Adrenal gland (tissue), 12 donors: Measurements from ENCODE around the gene RETN. TPM values are rescaled to one million over a fixed set of nuclear protein-coding genes. Genes with fewer than 3 reads are reported as not detected.

Experiments
- DNase-seq, 7 donors: peaks; one replicate each; pipeline ENCODE4 v3.0.0-alpha.2; 2019 to 2020
- H3K27ac ChIP-seq, 5 donors: fragments of 200-600 bp; sonication (generic) in 4 of 5; 1 replicate in 3 of 5; 2 replicates in 2 of 5; pipeline versions ENCODE4 v1.5.1 to v1.8.0; 2016 to 2020; ENCODE audit warnings: mild to moderate bottlenecking in 1 of 5
- H3K27me3 ChIP-seq: fragments of 200-600 bp; 2 replicates; pipeline ENCODE4 v1.8.0; 2021
- H3K36me3 ChIP-seq, 2 donors: fragments of 200-600 bp; replicated peaks in 1 of 2; 1 replicate in 1 of 2; 2 replicates in 1 of 2; pipeline versions ENCODE4 v1.5.1 to v1.8.0; 2018 to 2022
- H3K4me1 ChIP-seq, 2 donors: fragments of 200-600 bp; replicated peaks in 1 of 2; 1 replicate in 1 of 2; 2 replicates in 1 of 2; pipeline versions ENCODE4 v1.5.1 to v1.8.0; 2018 to 2021
- H3K4me3 ChIP-seq, 4 donors: fragments of 200-600 bp; sonication (generic) in 3 of 4; one replicate each; pipeline ENCODE4 v1.5.1; 2016 to 2018
- H3K9me3 ChIP-seq, 3 donors: fragments of 200-600 bp; sonication (generic) in 1 of 3; replicated peaks in 1 of 3; 1 replicate in 2 of 3; 2 replicates in 1 of 3; pipeline versions ENCODE4 v1.5.1 to v1.8.0; 2016 to 2021
- POLR2A ChIP-seq, 2 donors: fragments of 450-650 bp; IDR thresholded peaks; one replicate each; pipeline ENCODE4 v1.6.1; 2017; ENCODE audit warnings: antibody characterized with exemption in 2 of 2, mild to moderate bottlenecking in 2 of 2, moderate library complexity in 1 of 2
- WGBS, 4 donors: extraction: QIAGEN DNeasy Blood & Tissue Kit in 2 of 4; methylation state at CpG; one replicate each; pipeline versions ENCODE4 v1.1.5 to v1.1.7; 2013 to 2017; 5-methylcytosine and 5-hydroxymethylcytosine counted together
- intact Hi-C, 2 donors: fragments of 100-400 bp; cut with DNase I; formaldehyde crosslinking; loops; one replicate each; pipeline versions ENCODE4 v1.14.1 to v1.15.0; 2022 to 2023
- polyA plus RNA-seq, 3 donors: library from polyadenylated mRNA; stranded (reverse); fragments of 200-250 nt in 2 of 3; fragments of 350-450 nt in 1 of 3; fragmentation: Illumina TruSeq in 1 of 3; extraction: RNeasy Lipid Tissue Mini Kit (QIAGEN cat#74804) in 1 of 3; gene quantifications; one replicate each; pipeline ENCODE4 v1.2.3, GENCODE V29; 2013 to 2014
- total RNA-seq, 9 donors: library from RNA; depleted of rRNA in 4 of 9; stranded (reverse); fragments of >200 nt in 4 of 9; fragments of 120-200 nt in 1 of 9; fragmentation: NEBNext Ultra II Directional in 1 of 9; extraction: Animal tissue kit (Norgen Biotek cat#: 25700) in 1 of 9; gene quantifications; one replicate each; pipeline versions ENCODE4 v1.1.0 to v1.2.4, GENCODE V29; 2013 to 2023
- TF ChIP-seq, protein P1 (sequence below), 6 experiments: fragments of 450-650 bp in 4 of 6; fragments of 200-600 bp in 2 of 6; sonication (generic) in 1 of 6; IDR thresholded peaks; 1 replicate in 5 of 6; 2 replicates in 1 of 6; pipeline versions ENCODE4 v1.5.1 to v1.8.0; 2016 to 2021; ENCODE audit warnings: antibody characterized with exemption in 6 of 6, mild to moderate bottlenecking in 2 of 6, moderate library complexity in 1 of 6
- donor health status: healthy with polysubstance abuse.
- donor health status: Bipolar disorder and iron deficiency.
- donor health status: DM: yes; HTN: yes; CAD: no.
- donor health status: DM: no; HTN: no; CAD: no.
- donor health status: DM: no; HTN: no; CAD: no.
- donor health status: DM: yes; HTN: yes; CAD: no.

Gene RETN
- total and polyA plus RNA-seq, 12 donors: 0.54 to 42.9 (median 0.78) TPM; not detected in 5

DNA sequence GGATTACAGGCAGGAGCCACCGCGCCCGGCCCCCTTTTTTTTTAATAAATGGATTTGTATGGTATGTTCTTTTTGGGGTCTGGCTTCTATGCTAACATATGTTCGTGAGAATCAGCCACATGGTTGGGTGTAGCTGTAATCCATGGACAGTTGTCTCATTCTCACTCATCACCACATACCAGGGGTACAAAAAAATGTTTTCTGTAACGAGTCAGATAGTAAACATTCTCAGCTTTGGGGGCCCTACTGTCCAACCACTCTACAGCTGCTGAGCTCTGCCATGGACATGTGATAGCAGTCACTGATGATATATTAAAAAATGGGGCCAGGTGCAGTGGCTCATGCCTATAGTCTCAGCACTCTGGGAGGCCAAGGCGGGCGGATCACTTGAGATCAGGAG is 5.1 kb upstream of the RETN start:
- Histone ChIP-seq H3K4me1 (no peaks in the 10 kb centered on the region), H3K36me3 (no peaks in the 10 kb centered on the region), H3K9me3 (no peaks in the 10 kb centered on the region), H3K4me3 (no peak overlapping the region), H3K27me3 (no peaks in the 10 kb centered on the region), H3K27ac (no peak overlapping the region)
- 71 to 80% (median 79%) methylated on average over 7 of the region's 7 CpGs for WGBS, 4 donors
- TF ChIP-seq POLR2A (IDR thresholded peaks at IDR 0.05): no peak
- TF ChIP-seq, protein P1, sequence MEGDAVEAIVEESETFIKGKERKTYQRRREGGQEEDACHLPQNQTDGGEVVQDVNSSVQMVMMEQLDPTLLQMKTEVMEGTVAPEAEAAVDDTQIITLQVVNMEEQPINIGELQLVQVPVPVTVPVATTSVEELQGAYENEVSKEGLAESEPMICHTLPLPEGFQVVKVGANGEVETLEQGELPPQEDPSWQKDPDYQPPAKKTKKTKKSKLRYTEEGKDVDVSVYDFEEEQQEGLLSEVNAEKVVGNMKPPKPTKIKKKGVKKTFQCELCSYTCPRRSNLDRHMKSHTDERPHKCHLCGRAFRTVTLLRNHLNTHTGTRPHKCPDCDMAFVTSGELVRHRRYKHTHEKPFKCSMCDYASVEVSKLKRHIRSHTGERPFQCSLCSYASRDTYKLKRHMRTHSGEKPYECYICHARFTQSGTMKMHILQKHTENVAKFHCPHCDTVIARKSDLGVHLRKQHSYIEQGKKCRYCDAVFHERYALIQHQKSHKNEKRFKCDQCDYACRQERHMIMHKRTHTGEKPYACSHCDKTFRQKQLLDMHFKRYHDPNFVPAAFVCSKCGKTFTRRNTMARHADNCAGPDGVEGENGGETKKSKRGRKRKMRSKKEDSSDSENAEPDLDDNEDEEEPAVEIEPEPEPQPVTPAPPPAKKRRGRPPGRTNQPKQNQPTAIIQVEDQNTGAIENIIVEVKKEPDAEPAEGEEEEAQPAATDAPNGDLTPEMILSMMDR (IDR thresholded peaks at IDR 0.05): no peak
- DNase-seq: no peak
- intact Hi-C loops: no loop called here

DNA sequence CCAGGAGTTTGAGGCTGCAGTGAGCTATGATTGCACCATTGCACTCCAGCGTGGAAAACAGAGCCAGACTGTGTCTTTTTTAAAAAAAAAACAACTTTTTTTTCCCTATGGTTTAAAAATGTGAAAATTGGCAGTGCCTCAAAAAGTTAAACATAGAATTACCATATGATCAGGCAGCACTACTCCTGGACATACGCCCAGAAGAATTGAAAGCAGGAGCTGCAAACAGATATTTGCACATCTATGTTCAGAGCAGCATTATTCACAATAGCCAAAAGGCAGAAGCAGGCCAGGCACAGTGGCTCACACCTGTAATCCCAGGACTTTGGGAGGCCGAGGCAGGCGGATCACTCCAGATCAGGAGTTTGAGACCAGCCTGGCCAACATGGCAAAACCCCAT is 3.8 kb upstream of the RETN start:
- Histone ChIP-seq H3K27me3 (peaks cover 4% of the 10 kb centered on the region), H3K4me1 (no peaks in the 10 kb centered on the region), H3K9me3 (no peaks in the 10 kb centered on the region), H3K4me3 (no peak overlapping the region), H3K36me3 (no peaks in the 10 kb centered on the region), H3K27ac (no peak overlapping the region)
- WGBS, 4 donors: 62 to 75% (median 67%) methylated on average over 4 of the region's 4 CpGs
- intact Hi-C loops: no loop called here
- no peak for TF ChIP-seq POLR2A (IDR thresholded peaks at IDR 0.05)
- TF ChIP-seq, protein P1 (IDR thresholded peaks at IDR 0.05): no peak
- DNase-seq: no peak

DNA sequence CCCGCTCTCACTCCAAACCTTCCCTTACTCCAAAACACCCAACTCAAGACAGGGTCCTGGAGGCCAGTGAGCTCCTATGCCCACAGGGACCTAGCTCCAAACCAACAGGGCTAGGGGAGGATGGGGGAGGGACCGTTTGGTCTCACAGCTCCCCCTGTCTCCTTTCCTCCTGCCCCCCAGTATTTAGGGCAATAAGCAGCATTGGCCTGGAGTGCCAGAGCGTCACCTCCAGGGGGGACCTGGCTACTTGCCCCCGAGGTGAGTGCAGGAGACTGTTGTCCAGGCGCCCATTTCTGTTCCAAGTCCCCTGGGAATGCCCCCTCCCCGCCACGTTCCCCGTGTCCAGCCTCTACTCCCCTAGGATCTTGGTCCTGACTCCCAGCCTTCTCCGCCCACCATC is 792 bp downstream of the RETN start:
- no peaks in the 10 kb centered on the region for H3K36me3 ChIP-seq
- no peak overlapping the region for H3K4me3 ChIP-seq
- H3K27me3 ChIP-seq: peaks cover 9% of the 10 kb centered on the region
- DNase-seq: no peak
- no peaks in the 10 kb centered on the region for H3K9me3 ChIP-seq
- no peak overlapping the region for H3K27ac ChIP-seq
- 20 to 37% (median 26%) methylated on average over 8 to 9 of the region's 9 CpGs for WGBS, 4 donors
- intact Hi-C loops: loop anchor here in 1 of 2 donors (10.0 kb wide), 1 partner anchor 315 kb away; no protein-coding TSS in a partner anchor
- H3K4me1 ChIP-seq: no peaks in the 10 kb centered on the region
- TF ChIP-seq POLR2A (IDR thresholded peaks at IDR 0.05): no peak
- TF ChIP-seq, protein P1 (IDR thresholded peaks at IDR 0.05): no peak

DNA sequence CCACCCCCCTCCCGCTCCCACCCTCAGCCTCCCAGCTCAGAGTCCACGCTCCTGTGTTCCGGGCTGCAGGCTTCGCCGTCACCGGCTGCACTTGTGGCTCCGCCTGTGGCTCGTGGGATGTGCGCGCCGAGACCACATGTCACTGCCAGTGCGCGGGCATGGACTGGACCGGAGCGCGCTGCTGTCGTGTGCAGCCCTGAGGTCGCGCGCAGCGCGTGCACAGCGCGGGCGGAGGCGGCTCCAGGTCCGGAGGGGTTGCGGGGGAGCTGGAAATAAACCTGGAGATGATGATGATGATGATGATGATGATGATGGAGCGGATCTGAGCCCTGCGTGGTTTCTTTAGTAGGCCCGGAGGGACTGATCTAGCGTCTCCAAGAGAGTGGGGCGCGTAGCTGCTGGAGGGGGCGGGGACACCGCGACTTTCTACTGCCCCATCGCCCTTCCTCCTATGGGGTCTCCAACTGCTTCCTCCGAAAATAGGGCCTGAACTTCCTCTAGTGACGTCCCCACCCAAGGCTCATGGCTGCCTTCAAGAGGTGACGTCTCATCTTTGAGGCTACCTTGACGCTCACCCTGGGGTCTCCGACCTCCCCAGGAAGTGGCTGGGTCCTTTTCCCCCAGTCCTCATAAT is 1.4 kb downstream of the RETN start:
- Histone ChIP-seq H3K27ac (no peak overlapping the region), H3K27me3 (peaks cover 9% of the 10 kb centered on the region), H3K36me3 (no peaks in the 10 kb centered on the region), H3K4me1 (no peaks in the 10 kb centered on the region), H3K4me3 (no peak overlapping the region), H3K9me3 (no peaks in the 10 kb centered on the region)
- intact Hi-C loops: loop anchor here in 1 of 2 donors (10.0 kb wide), 1 partner anchor 315 kb away; no protein-coding TSS in a partner anchor
- 0 to 5% (median 1%) methylated on average over 4 to 43 of the region's 43 CpGs for WGBS, 4 donors
- no peak for TF ChIP-seq POLR2A (IDR thresholded peaks at IDR 0.05)
- TF ChIP-seq, protein P1 (IDR thresholded peaks at IDR 0.05): no peak
- DNase-seq: no peak
